GM12864 (cell line): Measurements from ENCODE around the gene MADCAM1.

Experiments
- DNase-seq: peaks from one replicate; pipeline ENCODE4 v3.0.0-alpha.2; 2011; ENCODE audit warnings: low read depth
- H3K4me3 ChIP-seq: 2 replicates; pipeline ENCODE4 v1.5.1; 2011; ENCODE audit warnings: mild to moderate bottlenecking, low read depth, low read length, control low read depth
- TF ChIP-seq, protein P1 (sequence below): IDR thresholded peaks from 2 replicates; pipeline ENCODE4 v1.5.1; 2011; ENCODE audit warnings: low read depth, mild to moderate bottlenecking, moderate library complexity, low read length, control low read depth, inconsistent platforms; ENCODE audit errors: missing control alignments

MADCAM1 gene

DNA sequence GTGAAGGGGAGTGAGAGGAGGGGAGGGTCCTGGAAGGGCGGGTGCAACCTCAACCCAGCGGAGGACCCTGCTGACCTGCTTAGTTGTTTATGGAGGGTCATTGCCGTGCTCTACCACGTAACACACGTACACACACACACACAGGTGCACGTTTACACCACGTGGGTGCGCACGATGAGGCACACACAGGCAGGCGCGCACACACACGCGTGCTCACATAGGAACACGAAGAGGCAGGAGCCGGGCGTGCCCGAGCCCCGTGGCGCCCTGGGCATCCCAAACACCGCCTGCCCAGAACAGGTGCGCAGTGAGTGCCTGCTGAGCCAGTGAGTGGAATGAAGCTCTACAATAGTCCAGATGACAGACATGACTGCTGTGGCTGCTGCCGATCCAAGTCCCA is 11.2 kb upstream of the MADCAM1 start:
- TF ChIP-seq, protein P1, sequence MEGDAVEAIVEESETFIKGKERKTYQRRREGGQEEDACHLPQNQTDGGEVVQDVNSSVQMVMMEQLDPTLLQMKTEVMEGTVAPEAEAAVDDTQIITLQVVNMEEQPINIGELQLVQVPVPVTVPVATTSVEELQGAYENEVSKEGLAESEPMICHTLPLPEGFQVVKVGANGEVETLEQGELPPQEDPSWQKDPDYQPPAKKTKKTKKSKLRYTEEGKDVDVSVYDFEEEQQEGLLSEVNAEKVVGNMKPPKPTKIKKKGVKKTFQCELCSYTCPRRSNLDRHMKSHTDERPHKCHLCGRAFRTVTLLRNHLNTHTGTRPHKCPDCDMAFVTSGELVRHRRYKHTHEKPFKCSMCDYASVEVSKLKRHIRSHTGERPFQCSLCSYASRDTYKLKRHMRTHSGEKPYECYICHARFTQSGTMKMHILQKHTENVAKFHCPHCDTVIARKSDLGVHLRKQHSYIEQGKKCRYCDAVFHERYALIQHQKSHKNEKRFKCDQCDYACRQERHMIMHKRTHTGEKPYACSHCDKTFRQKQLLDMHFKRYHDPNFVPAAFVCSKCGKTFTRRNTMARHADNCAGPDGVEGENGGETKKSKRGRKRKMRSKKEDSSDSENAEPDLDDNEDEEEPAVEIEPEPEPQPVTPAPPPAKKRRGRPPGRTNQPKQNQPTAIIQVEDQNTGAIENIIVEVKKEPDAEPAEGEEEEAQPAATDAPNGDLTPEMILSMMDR, result no peak
- no peak for DNase-seq

DNA sequence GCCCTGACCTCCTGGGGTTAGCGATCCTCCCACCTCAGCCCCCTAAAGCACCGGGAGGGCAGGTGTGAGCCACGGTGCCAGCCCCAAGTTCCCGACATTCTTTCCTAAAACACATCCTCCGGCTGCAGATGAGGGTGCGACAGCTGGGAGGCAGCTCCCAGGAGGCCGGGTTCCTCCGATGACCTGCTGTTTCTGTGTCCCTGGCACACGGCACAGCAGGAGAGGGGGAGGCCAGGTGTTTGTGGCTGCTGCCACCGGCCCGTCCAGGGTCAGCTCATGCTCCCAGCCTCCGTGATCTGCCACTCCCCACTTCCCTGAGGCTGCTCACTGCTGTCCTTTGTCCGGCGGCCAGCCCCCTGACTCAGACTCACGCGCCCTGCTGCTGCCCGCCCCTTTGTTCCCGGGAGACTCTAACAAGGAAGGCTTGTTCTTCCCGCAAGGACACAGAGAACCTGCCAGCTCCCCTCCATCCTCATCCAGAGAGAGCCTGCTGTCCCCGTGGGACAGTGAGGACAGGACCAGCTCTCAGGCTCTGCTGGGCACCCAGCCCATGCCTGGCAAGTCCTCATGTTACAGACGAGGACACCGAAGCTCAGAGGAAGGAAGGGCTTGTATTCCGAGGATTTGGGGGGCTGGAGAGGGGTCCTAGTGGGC is 10.6 kb upstream of the MADCAM1 start:
- no peak for DNase-seq
- TF ChIP-seq, protein P1, result no peak
- H3K4me3 ChIP-seq, result no peak overlapping the region

More for the DNA sequence above, 11.2 kb upstream of the MADCAM1 start:
- H3K4me3 ChIP-seq, result no peak overlapping the region

GRCh38 chr19:488505-489417 is 7.5 kb upstream of the MADCAM1 start:
- H3K4me3 ChIP-seq, result peak overlapping the region; percentile 93
- DNase-seq, result peak; percentile 67
- TF ChIP-seq, protein P1, result no peak

DNA sequence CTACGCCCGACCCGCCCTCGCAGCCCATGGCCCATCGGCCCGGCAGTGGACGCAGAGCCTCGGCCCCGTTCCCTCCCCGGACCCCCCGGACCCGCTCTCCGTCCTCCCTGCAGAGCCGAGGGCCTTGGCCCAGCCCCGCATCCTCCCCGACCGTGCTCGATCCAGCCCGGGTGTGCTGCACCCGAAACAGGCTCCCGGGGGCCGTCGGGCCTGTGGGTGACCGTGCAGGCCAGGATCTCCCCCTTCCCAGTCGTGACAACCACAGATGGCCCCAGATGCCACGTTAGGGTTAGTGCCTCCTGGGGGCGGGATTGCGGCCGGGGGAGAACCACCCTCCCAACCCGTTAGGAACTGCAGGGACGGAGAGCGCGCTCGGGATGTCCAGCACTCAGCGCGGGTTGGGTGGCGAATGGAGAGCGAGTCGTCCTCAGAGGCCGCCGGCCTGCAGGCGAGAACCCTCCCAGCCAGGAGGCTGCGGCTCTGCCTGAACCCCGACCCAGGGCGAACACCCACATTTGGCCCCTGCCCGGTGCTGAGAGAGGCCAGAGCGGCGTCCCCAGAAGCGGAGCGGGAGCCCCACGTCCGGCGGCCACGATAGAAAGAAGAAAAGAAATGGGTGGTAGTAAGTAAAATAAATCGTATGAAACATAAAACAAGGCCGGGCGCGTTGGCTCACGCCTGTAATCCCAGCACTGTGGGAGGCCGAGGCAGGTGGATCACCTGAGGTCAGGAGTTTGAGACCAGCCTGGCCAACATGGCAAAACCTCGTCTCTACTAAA is 6.7 kb upstream of the MADCAM1 start:
- peak overlapping the region; percentile 93 for H3K4me3 ChIP-seq
- DNase-seq, result no peak
- TF ChIP-seq, protein P1, result no peak

DNA sequence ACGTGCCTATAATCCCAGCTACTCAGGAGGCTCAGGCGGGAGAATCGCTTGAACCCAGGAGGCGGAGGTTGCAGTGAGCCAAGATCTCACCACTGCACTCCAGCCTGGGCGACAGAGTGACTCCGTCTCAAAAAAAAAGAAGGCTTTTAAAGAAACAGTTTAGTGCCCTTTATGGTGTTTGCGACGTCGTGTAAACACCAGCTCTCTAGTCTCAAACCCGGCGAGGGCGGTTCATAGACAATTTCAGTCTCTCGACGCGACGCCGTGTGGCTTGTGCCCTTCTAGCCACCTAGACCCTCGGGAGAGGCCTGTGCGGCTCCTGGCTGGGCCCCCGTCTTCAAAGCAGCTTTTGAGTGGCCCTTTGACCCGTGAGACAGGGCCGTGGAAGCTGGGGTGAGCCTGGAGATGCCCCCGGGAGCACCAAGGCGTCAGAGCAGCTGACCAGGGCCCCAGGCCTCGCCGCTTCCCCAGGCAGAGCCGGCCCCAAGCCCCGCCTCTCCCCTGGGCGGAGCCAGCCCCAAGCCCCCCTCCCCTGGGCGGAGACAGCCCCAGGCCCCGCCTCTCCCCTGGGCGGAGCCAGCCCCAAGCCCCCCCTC is 5.0 kb upstream of the MADCAM1 start:
- DNase-seq, result no peak
- TF ChIP-seq, protein P1, result no peak
- no peak overlapping the region for H3K4me3 ChIP-seq

- no peak for DNase-seq
- TF ChIP-seq, protein P1, result no peak
- H3K4me3 ChIP-seq, result no peak overlapping the region
These were observed 4.2 kb upstream of the MADCAM1 start for GRCh38 chr19:492091-492531.
